Inflammatory macrophage treated with lipopolysaccharide for 4 hours (primary cell): Measurements from ENCODE around the gene MFSD6L.

Source experiments
- DNase-seq: peaks from one replicate; pipeline ENCODE4 v3.0.0-alpha.2; 2020

The MFSD6L gene

DNA sequence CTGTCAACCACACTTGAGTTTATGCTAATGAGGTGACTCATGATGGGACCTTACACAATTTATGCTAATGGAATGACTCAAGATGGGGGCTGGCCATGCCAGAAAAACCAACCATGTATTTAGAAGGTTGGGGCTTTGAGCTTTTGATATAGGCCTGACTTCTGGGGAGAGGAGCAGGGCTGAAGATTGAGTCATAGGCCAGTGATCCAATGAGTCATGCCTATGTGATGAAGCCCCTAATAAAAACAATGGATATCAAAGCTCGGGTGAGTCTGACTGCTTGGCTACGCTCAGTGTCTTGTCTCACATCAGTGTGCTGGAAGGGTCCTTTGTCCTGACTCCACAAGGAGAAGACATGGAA, 7.3 kb downstream of the MFSD6L start:
- DNase-seq: peak; percentile 69

- no peak for DNase-seq
Observed at GRCh38 chr17:8791248-8791909, 7.8 kb downstream of the MFSD6L start.

GRCh38 chr17:8789743-8790142, 9.4 kb downstream of the MFSD6L start:
- DNase-seq: no peak

- no peak for DNase-seq
Observed at GRCh38 chr17:8788998-8789397, 10.2 kb downstream of the MFSD6L start.

- DNase-seq: peak; percentile 65
Observed at GRCh38 chr17:8785547-8786413, 13.4 kb downstream of the MFSD6L start.

DNA sequence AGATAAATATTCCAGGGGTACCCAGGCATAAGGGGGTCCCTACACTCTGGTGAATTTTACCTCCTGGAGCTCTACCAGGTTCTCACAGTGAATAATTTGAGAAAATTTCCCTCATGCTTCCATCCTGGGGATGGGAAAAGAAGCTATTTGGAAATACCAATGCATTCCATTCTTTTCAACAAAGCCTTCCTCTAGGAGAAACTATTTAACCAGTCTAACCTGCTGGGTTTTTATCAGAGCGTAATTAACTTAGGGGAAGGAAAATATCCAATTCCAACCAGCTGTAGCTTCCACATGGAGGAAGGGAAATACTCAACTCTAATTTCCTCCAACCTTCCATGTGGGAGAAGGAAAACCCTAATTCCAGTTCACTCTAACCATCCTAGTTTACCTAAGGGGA, 17.0 kb downstream of the MFSD6L start:
- DNase-seq: no peak

GRCh38 chr17:8781776-8782175, 17.4 kb downstream of the MFSD6L start:
- peak; percentile 51 for DNase-seq

GRCh38 chr17:8776881-8777280, 22.3 kb downstream of the MFSD6L start:
- DNase-seq: no peak

DNA sequence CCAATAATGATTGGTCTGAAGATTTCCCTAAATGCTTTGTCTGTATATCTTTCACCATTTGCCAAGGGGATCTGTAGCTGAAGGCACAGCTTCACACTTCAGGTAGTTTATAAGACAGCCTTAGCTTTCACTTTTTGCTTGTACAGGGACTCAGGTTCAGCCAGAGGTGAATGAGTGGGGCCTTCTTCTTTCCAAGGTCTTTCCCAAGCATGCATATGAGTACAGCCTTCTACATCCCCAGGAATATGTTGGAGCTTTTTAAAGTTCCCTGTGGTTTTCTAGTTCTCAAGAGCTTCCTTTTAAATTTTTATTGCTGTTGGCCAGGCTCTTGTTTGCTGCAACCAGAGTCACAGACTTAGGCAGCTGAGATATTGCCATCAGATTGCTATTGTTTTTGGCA, 22.9 kb downstream of the MFSD6L start:
- no peak for DNase-seq

- peak; percentile 14 for DNase-seq
Observed at GRCh38 chr17:8766731-8767130, 32.4 kb downstream of the MFSD6L start.

DNA sequence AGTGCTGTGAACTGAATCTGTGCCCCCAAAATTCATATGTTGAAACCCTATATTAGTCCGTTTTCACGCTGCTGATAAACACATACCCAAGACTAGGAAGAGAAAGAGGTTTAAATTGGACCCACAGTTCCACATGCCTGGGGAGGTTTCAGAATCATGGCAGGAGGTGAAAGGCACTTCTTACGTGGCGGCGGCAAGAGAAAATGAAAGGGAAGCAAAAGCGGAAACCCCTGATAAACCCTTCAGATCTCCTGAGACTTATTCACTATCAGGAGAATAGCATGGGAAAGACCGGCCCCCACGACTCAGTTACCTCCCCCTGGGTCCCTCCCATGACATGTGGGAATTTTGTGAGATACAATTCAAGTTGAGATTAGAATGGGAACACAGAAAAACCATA, 37.2 kb downstream of the MFSD6L start:
- DNase-seq: no peak

GRCh38 chr17:8758137-8758596, 41.0 kb downstream of the MFSD6L start, which contains the start of gene SPDYE4:
SPDYE4 (minus strand) TSS chr17:8758546; CDS start chr17:8758382, 164 bp downstream.
- no peak for DNase-seq

GRCh38 chr17:8757189-8757588, 42.0 kb downstream of the MFSD6L start:
- no peak for DNase-seq

- DNase-seq: no peak
Observed at GRCh38 chr17:8755590-8756255, 43.4 kb downstream of the MFSD6L start.

DNA sequence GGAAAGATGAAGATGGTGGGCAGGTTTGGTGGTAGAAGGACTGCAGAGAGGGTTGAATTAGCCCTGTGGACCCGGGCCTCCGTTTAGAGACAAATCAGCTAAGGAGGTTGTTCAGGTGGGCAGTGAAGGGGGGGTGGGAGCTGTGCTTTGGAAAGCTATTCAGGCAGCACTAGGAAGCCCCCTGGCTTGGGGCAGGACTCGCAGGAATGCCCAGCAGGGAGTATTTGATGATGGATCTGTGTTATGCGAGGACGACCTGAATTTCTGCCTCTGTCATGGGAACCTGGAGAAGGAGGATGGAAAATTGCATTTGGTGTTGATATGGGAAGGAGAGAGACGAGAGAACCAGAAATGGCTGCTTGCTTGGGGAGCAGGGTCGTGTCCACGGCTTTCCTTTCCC, 44.3 kb downstream of the MFSD6L start:
- no peak for DNase-seq

DNA sequence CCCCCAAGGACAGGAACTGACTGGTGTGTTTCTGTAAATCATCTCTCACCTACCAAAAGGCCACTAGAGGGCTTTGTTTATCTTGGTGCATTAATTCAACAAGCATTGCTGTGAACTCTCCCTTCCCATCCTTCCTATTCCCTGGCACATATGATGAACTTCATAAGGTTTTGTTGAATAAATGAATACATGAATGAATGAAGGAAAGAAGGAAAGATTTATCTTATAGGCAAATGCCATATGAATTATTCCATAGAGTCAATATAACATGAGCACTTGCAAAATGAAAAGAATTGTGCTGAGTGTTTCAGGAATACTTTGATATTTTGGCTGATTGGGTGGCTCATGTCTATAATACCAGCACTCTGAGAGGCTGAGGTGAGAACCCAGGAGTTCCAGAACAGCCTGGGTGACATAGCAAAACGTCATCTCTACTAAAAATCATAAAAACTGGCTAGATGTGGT, 45.2 kb downstream of the MFSD6L start:
- DNase-seq: peak; percentile 38

- no peak for DNase-seq
Observed at GRCh38 chr17:8753136-8753975, 45.8 kb downstream of the MFSD6L start.

GRCh38 chr17:8749616-8750015, 49.5 kb downstream of the MFSD6L start:
- DNase-seq: no peak

DNA sequence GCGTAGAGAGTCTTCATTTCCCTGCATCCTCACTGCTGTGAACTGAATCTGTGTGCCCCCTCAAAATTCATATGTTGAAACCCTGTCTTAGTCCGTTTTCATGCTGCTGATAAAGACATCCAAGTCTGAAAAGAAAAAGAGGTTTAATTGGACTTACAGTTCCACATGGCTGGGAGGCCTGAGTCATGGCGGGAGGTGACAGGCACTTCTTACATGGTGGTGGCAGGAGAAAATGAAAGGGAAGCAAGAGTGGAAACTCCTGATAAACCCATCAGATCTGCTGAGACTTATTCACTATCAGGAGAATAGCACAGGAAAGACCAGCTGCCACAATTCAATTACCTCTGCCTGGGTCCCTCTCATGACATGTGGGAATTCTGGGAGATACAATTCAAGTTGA, 51.4 kb downstream of the MFSD6L start:
- DNase-seq: peak; percentile 71
